ENCODE data around the gene SVOP.

Gene SVOP

DNA sequence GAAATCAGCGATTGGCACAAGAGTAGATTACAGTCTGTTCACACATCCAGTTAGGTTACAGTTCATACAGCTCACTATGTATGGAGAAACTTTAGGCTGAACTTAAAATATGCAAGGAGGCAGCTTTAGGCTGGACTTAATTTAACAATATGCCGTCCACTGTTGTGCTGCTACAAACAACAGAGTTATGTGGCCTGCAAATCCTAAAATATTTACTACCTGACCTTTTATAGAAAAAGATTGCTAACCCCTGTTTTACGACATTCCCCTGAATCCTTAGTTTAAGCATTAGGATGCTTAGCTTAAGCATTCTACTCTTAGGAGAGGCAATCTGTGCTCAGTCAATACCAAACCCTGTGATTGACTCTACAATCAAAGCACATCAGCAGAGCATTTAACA lies 90.1 kb downstream of the SVOP start:
- no peak for DNase-seq (ENCODE audit: low spot score)

DNA sequence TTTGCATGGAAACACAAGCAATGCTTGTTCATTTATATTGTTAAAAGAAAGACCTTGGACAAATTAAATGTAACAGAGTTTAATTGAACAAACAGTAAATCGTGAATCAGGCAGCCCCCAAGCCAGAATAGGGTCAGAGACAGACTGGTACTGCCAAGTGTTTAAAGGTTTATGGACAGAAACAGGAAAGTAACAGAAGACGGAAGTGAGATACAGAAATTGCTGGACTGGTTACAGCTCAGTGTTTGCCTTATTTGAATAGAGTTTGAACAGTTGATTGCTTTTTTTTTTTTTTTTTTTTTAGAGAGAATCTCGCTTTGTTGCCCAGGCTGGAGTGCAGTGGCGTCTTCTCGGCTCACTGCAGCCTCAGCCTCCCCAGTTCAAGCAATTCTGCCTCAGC lies 90.7 kb downstream of the SVOP start:
- no peak for DNase-seq (ENCODE audit: low spot score)

DNA sequence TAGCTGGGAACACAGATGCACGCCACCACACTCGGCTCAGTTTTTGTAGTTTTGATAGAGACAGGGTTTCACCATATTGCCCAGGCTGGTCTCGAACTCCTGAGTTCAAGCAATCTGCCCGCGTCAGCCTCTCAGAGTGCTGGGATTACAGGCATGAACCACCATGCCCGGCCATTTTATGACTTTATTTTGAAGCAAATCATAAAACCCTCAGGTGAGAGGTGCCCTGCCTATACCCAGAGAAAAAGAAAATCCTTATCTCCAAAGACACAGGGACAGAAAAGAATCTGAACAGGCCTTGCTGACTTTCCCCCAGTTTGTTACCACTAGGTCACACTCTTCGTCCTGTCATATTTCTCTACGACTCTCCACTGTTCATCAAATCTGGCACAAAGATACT lies 92.2 kb downstream of the SVOP start:
- no peak for DNase-seq (ENCODE audit: low spot score)

DNA sequence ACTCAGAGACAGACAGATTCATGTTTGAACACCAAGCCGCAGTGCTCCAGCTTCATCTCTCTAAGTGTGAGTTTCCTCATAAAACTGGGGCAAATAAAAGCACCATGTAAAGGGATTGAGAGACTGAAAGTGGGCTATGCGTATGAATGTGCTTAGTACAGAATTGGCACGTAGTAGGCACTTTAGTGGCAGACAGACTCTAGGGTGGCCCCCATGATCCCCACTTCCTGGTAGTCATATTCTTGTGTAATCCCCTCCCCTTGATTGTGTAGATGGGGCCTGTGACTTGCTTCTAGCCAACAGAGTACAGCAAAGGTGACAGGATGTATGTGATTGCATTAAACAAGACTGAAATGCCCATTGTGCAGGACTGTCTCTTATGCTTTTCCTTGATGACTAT lies 98.0 kb downstream of the SVOP start:
- no peak for DNase-seq (ENCODE audit: low spot score)

DNA sequence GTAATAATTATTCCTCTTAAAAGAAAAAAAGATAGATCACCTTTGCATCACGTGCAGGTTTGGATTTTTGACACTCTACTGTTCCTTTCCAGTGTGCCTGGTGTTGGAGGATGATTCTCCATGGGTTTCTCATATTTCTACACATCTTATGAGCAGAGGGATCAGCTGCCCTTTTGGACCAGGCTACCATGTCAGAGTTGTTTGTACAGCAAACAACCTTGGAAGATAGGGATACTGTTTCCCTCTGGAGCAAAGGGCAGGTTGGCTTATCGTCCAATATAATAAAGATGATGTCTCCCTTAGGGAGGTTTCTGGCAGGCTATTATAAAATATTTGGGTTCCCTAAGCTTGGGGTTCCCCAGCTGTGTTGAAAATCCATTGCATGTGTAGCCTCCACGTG lies 98.9 kb downstream of the SVOP start:
- no peak for DNase-seq (ENCODE audit: low spot score)

DNA sequence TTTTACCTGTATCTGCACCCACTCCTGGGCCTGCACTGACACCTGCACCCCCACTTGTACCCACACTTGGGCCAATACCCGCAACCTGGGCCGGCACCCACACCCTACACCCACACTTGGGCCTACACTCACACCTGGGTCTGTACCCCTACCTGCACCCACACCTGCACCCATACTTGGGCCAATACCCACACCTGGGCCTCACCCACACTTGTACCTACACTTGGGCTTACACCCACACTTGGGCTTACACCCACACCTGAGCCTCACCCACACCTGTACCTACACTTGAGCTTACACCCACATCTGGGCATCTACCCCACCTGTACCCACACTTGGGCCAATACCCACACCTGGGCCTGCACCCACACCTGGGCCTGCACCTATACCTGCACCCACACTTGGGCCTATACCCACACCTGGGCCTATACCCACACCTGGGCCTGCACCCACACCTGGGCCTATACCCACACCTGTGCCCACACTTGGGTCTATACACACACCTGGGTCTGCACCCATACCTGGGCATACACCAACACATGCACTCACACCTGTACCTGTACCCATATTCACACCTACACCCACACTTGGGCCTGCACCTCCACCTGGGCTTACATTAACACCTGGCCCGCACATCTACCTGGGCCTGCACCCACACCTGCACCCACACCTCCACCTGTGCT lies 101.8 kb downstream of the SVOP start:
- no peak for DNase-seq (ENCODE audit: low spot score)

DNA sequence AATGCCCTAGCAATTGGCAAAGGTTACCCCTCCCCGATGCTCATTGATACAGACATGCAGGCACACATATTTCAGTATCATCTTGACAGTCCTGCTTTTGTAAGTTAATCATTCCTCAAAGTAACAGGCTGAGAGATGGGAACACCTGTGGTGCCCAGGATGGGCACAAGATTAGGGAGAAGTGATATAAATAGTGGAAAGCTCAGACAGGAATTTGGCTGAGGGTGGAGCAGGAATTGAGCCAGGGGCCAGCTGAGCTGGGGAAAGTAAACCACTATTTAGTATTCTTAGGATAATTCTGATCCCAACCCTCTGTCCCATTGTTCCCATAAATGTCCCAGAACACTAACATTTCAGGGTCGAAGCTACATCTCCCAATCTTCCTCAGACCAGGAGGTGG lies 102.7 kb downstream of the SVOP start:
- no peak for DNase-seq (ENCODE audit: low spot score)

DNA sequence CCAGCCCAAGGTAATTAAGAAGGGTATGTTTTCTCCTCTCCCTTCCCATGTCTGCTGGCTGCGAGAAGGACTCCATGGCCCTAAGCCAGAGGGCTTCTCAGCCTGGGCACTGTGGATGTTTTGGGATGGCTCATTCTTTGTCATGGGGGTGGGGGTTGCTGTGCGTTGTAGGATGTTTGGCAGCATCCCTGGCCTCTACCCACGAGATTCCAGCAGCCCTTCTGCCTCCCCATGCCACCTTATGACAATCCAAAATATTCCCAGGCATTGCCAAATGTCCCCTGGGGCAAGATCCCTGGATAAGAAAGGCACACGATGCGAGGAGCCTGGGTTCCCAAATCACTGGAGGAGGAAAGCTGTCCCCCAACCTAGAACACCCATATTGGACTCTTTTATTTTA lies 104.5 kb downstream of the SVOP start:
- no peak for DNase-seq (ENCODE audit: low spot score)

DNA sequence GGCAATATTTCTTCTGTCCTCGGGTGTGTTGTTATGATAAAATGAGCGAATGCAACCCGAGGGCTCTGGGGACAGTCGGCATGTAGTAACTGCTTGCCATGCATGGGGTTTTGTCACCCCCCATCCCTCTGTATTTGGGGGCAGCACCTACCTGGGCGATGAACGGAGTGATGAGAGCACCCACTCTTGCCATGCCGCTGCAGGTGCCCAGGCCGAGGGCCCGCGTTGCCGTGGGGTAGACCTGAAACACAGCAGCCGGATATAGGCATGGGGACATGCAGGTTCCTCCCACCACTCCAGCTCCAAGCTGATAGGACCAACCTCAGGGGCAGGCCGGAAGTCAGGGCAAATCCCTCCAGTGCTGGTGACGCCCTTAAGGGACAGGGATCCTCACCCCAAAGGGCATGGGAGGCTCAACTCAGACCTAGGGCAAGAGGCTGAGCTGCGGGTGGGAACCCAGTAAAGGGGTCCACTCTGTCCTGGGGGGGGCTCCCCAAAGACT lies 105.2 kb downstream of the SVOP start:
- no peak for DNase-seq (ENCODE audit: low spot score)

DNA sequence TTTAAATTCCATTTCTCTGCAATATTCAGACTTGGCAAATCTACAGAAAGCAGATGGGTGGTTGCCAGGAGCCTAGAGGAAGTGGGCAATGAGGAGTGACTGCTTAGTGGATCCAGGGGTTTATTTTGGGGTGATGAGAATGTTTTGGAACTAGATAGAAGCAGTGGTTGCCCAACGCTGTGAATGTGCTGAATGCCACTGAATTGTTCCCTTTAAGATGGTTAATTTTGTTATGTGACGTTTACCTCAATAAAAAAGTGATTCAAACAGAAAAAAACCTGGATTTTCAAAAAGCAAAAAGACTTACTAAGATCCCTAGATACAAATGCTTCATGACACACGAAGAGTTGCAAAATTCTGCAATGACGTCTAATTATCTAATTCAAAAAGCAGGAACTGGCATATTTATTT lies 106.7 kb downstream of the SVOP start:
- DNase-seq (ENCODE audit: low spot score), result no peak

DNA sequence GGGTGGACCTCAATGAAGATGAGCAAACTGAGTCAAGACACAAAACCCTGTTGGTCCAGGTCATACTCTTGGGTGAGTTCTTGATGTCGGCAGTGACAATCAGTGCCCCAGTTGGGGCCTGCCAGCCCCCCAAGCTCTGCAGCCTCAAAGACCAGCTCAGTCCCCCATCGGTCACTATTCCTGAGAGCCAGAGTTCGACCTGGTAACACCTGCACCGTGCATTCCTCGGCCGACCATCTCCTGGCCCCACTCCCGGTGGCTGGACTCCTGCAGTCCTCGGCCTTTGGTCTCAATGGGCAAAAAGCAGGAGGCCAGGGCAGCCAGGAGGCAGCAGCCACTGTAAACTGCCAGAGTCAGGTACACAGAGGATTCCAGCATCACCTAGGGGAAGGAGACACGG lies 108.5 kb downstream of the SVOP start:
- no peak for DNase-seq (ENCODE audit: low spot score)

DNA sequence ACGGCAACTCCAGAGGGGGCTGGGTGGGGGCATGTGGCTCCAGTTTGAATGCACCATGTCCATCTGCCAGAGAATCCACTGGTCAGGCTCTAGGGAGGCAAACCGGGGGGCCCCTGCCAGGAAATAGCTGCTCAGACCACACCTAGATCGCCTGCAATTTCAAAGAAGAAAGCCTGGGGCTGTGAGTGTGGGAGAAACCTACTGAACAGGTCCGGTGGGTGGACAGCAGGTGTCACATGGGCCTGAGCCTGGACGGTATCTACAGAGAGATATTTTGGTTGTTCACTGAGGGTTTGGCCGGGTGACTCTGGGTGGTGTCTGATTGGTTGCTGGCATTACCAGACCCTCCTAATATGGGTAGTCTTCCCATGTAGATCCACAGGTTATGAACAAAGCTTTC lies 109.0 kb downstream of the SVOP start:
- DNase-seq (ENCODE audit: low spot score), result no peak

DNA sequence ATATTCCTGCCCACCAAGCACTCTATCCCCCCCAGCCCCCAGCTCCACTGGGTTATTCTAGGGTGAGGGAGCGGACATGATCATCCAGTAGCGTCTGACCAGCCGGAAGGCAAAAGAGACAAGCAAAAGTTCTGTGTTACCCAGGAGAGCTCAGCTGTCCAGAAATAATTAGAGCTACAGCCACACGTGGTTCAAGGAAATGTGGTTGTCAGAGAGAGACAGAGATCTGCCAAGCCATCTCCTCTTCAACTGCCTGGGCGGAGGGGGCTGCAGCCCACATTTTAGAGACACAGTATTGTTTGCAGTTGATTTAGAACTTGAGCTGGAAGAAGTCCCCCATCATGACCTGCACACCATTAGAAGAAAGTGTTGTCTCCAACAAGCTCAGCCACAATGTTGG lies 110.5 kb downstream of the SVOP start:
- DNase-seq (ENCODE audit: low spot score), result no peak

DNA sequence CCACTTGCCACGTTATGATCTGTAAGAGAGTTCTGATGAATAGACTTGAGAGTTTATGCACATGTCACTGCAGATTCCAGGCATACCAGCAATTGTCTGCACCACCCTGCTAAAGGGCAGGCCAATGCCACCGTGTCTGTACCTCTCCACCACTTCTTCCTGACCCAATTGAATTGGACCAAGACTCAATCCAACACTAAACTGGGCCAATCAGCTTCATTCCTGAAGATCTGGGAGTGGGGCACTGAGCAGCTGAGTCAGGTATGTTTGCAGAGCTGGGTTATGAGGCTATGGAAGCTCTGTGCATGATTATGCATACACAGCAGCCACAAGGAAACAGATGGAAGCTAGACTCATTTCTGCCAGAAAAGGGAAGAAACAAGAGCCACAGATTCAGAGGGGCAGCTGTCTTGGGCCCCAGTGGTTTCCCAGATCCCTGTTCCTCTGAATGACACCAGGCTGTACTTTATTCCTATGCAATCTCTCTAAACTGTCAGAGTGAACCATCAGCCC lies 113.0 kb downstream of the SVOP start:
- DNase-seq (ENCODE audit: low spot score), result no peak

DNA sequence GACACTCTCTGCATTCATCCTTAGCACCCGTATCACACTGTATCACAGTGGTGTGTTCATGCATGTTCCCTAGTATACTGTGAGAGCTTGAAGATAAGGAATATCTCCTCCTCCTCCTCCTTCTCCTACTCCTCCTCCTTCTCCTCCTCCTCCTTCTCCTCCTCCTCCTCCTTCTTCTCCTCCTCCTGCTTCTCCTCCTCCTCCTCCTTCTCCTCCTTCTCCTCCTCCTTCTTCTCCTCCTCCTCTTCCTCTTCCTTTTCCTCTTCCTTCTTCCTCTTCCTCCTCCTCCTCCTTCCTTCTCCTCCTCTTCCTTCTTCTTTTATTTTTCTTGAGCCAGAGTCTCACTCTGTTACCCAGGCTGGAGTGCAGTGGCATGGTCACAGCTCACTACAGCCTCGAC lies 113.9 kb downstream of the SVOP start:
- no peak for DNase-seq (ENCODE audit: low spot score)

DNA sequence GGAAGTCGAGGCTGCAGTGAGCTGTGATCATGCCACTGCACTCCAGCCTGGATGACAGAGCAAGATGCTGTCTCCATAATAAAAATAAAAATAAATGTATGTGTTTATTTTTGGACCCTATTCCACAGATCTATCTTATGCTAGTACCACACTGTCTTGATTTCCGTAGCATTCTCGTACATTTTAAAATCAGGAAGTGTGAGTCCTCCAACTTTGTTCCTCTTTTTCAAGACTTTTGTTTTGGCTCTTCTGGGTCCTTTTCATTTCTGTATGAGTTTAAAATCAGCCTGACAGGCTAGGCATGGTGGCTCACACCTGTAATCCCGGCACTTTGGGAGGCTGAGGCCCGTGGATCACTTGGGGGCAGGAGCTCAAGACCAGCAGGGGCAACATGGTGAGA lies 115.1 kb downstream of the SVOP start:
- DNase-seq (ENCODE audit: low spot score), result no peak

DNA sequence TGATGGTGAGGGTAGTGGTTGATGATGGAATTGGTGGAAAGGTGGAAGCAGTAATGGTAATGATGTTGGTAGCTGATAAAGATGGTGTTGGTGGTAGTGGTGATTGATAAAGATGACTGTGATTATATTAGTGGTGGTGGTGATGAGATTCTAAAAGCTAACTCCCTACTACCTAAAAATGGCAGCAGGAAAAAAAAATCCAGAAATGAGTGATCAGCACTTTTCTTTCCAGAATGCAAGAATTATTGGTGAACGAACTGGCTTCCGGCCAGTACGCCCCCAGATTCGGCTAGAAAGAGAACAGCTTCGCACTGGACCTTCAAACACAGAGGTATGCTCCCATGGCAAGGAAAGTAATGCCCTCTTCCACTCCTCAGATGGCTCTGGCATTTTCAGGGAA lies 121.7 kb downstream of the SVOP start:
- DNase-seq (ENCODE audit: low spot score), result no peak

DNA sequence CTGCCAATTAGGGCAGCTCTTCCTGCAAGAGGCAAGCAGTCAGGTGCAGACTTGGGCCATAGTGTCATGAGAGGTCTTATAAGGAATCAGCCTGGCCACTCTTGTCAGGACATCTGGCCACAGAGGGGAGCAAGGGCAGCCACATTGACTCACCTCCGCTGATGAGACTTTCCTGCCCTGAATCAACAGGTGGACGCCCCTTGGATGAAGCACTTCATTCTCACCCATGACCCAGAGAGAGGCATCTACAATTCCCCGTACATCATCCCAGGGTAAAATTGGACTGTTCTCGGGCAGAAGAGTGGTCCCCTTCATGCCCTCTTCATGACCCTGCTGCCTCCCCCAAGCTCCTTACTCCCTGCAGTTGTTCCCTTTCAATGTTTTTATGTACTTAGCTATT lies 124.1 kb downstream of the SVOP start:
- no peak for DNase-seq (ENCODE audit: low spot score)

DNA sequence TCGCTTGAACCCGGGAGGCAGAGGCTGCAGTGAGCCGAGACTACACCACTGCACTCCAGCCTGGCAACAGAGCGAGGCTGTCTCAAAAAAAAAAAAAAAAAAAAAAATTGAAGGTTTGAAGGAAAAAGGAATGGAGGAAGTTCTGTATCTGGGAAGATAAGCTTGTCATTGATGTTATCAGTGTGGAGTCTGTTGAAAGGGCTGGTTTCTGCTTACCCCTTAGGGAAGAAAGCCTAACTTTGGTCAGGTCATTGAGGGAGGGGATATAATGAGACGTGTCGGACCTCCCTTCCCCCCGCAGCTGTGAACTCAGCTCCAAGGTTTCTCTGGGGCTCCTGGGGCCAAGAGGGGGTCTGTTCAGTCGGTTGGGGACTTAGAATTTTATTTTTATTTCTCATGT lies 124.5 kb downstream of the SVOP start:
- DNase-seq (ENCODE audit: low spot score), result no peak

DNA sequence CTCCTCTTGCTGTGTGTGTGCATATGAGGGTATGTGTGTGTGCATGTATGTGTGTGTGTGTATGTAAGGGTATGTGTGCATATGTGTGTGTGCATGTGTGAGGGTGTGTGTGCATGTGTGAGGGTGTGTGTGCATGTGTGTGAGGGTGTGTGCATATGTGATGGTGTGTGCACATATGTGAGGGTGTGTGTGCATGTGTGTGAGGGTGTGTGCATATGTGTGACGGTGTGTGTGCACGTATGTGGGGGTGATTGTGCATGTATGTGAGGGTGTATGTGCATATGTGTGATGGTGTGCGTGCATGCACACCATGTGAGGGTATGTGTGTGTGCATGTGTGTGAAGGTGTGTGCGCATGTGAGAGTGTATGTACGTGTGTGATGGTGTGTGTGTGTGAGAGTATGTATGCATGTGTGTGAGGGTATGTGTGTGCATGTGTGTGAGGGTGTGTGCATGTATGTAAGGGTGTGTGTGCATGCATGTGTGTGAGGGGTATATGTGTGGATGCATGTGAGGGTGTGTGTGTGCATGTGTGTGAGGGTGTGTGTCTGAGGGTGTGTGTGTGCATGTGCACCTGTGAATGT lies 125.6 kb downstream of the SVOP start:
- DNase-seq (ENCODE audit: low spot score), result no peak

DNA sequence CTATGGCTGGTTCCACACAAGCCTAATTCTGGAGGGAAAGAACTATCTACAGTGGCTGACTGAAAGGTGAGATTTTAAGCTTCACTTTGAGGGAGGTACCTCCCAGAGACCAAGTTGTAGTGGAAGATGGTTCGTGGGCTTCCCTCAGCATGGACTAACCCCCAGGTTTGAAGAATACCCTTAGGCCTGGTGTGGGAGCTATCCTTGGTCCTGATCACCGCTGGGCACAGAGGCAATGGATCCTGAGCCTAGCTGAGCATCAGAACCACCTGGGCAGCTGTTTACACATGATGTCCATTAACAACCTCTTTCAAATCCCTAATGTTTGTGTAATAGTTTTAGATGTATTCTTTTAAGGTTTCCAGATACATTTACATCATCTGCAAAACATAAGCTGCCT lies 130.7 kb downstream of the SVOP start:
- DNase-seq (ENCODE audit: low spot score), result no peak

DNA sequence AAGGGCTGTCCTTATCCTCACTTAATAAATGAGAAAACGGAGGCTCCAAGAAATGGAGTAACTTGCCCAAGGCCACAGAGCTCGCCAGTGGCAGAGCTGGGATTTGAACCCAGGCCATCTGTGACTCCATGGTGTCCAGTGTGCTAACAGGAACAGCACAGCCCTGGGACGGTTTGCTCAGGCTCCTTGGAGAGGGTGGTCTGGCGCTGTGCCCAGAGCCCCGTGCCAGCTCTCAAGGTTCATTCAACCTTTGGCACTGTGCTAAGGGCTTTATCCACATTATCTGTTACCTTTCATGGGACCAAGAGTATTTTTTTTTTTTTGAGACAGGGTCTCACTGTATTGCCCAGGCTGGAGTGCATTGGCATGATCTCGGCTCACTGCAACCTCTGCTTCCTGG lies 132.8 kb downstream of the SVOP start:
- DNase-seq (ENCODE audit: low spot score), result no peak

DNA sequence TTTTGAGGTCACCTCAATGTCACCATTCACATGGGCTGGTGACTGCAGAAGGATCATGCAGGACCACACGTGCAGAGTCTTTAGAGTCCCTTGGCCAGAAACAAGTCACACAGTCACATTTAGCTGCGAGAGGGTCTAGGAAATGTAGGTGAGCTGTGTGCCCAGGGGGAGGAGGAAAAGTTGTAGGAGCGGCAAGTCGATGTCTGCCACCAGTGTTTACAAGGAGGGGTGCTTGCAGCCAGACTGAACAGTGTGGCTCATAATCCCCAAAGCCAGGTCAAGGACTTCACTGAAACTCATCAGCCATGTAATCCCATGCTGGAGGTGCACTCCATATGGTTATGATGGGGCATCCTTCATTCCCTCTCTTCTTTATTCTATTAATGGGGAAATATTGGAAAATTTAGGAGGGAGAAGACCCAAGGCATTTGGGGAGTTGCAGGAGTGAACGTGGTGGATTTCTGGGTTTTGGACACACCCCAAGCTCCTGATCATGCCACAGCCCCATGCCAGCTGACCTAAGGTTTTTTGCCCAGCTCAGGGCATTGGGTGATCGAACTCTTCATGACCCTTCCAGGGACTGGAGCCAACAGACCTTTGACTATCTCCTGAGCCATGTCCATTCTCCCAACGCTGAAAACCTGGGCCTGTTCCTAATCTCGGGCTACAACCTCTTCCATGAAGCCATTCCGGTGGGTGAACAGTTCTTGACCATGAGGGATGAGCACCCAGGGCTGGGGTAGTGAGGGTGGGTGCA lies 133.8 kb downstream of the SVOP start:
- no peak for DNase-seq (ENCODE audit: low spot score)

All from left forelimb (tissue), 1 donor.